Inflammatory macrophage treated with lipopolysaccharide for 4 hours (primary cell): ENCODE results near the gene ZNF248.
"Not testable (repeated sequence)": the region's sequence is repeated elsewhere in the genome, so short reads cannot be mapped to it uniquely, and the experiment has no call there.

Experiments used
- DNase-seq: peaks from one replicate; pipeline ENCODE4 v3.0.0-alpha.2; 2020

Gene ZNF248

GRCh38 chr10:37738241-37738640, 119.2 kb downstream of the ZNF248 start:
- DNase-seq = not testable (repeated sequence)

- no peak for DNase-seq
These were observed 120.1 kb downstream of the ZNF248 start for GRCh38 chr10:37737336-37737735.

GRCh38 chr10:37736120-37736519, 121.3 kb downstream of the ZNF248 start:
- DNase-seq = no peak

- no peak for DNase-seq
These were observed 122.4 kb downstream of the ZNF248 start for GRCh38 chr10:37734971-37735370.
